Tibial nerve (tissue), 4 donors: ENCODE data around the gene TMEM131L. TPM values are rescaled to one million over a fixed set of nuclear protein-coding genes. Genes with fewer than 3 reads are reported as not detected.

Experiments used
- DNase-seq, 2 donors: peaks; one replicate each; pipeline ENCODE4 v3.0.0-alpha.2; 2019; ENCODE audit warnings: low spot score in 2 of 2
- H3K27ac ChIP-seq, 4 donors: fragments of 200-600 bp; sonication (generic) in 3 of 4; one replicate each; pipeline ENCODE4 v1.5.1; 2017 to 2019; ENCODE audit warnings: mild to moderate bottlenecking in 1 of 4
- H3K27me3 ChIP-seq, 2 donors: fragments of 200-600 bp; sonication (generic) in 1 of 2; one replicate each; pipeline versions ENCODE4 v1.5.1 to v1.6.0; 2017 to 2019
- H3K36me3 ChIP-seq, 3 donors: fragments of 200-600 bp; sonication (generic); one replicate each; pipeline ENCODE4 v1.5.1; 2018 to 2019
- H3K4me1 ChIP-seq, 4 donors: fragments of 200-600 bp; sonication (generic) in 3 of 4; one replicate each; pipeline ENCODE4 v1.5.1; 2017 to 2019
- H3K4me3 ChIP-seq, 4 donors: fragments of 200-600 bp; sonication (generic) in 3 of 4; one replicate each; pipeline ENCODE4 v1.5.1; 2017 to 2019; ENCODE audit warnings: mild to moderate bottlenecking in 1 of 4, moderate library complexity in 1 of 4
- H3K9me3 ChIP-seq, 4 donors: fragments of 200-600 bp; sonication (generic) in 3 of 4; one replicate each; pipeline ENCODE4 v1.5.1; 2017 to 2019
- CTCF ChIP-seq, 5 experiments: fragments of 200-600 bp in 3 of 5; fragments of 450-650 bp in 2 of 5; sonication (generic) in 3 of 5; IDR thresholded peaks; one replicate each; pipeline ENCODE4 v1.5.1; 2016 to 2019; ENCODE audit warnings: antibody characterized with exemption in 5 of 5, mild to moderate bottlenecking in 3 of 5, moderate library complexity in 2 of 5
- EP300 ChIP-seq, 2 donors: sonication (generic); formaldehyde crosslinking; IDR thresholded peaks; one replicate each; pipeline ENCODE4 v1.6.1; 2017; ENCODE audit warnings: antibody characterized with exemption in 2 of 2, mild to moderate bottlenecking in 1 of 2
- POLR2A ChIP-seq, 2 donors: fragments of 450-650 bp; IDR thresholded peaks; one replicate each; pipeline ENCODE4 v1.6.1; 2017; ENCODE audit warnings: antibody characterized with exemption in 2 of 2, mild to moderate bottlenecking in 2 of 2, moderate library complexity in 2 of 2
- WGBS, 2 donors: methylation state at CpG; one replicate each; pipeline ENCODE4 v1.1.5; 2018; 5-methylcytosine and 5-hydroxymethylcytosine counted together
- total RNA-seq, 4 donors: library from RNA; depleted of rRNA; stranded (reverse); fragments of >200 nt; gene quantifications; one replicate each; pipeline ENCODE4 v1.1.0, GENCODE V29; 2016

TMEM131L gene
- total RNA-seq, 4 donors from 2014 or later = 8.7 to 19.9 (median 12.1) TPM

- H3K36me3 ChIP-seq = no peaks in the 10 kb centered on the region
- no peak for DNase-seq
- peaks cover 0 to 8% (median 0%) of the 10 kb centered on the region in 4 donors for H3K4me1 ChIP-seq
- no peaks in the 10 kb centered on the region for H3K27me3 ChIP-seq
- 93 to 98% methylated on average over 7 of the region's 7 CpGs for WGBS, 2 donors
- H3K4me3 ChIP-seq = no peak overlapping the region
- H3K27ac ChIP-seq = no peak overlapping the region
- no peak for TF ChIP-seq POLR2A (IDR thresholded peaks at IDR 0.05)
- TF ChIP-seq EP300 (IDR thresholded peaks at IDR 0.05) = no peak
- no peak for TF ChIP-seq CTCF (IDR thresholded peaks at IDR 0.05)
- no peaks in the 10 kb centered on the region for H3K9me3 ChIP-seq
Observed at GRCh38 chr4:153573221-153573620, 107.1 kb downstream of the TMEM131L start.

GRCh38 chr4:153573881-153574802 lies 108.0 kb downstream of the TMEM131L start:
- WGBS, 2 donors = 70 to 73% methylated on average over 4 of the region's 4 CpGs
- H3K27me3 ChIP-seq = no peaks in the 10 kb centered on the region
- peaks cover 0 to 8% (median 0%) of the 10 kb centered on the region in 4 donors for H3K4me1 ChIP-seq
- DNase-seq = peak; percentile 31 to 72
- peak; percentile 34 to 71 (median 51) for TF ChIP-seq CTCF (IDR thresholded peaks at IDR 0.05)
- no peak for TF ChIP-seq EP300 (IDR thresholded peaks at IDR 0.05)
- TF ChIP-seq POLR2A (IDR thresholded peaks at IDR 0.05) = no peak
- no peaks in the 10 kb centered on the region for H3K36me3 ChIP-seq
- H3K4me3 ChIP-seq = no peak overlapping the region
- H3K9me3 ChIP-seq = no peaks in the 10 kb centered on the region
- no peak overlapping the region for H3K27ac ChIP-seq

GRCh38 chr4:153576443-153576774 lies 110.2 kb downstream of the TMEM131L start:
- no peak for DNase-seq
- Histone ChIP-seq H3K36me3 (no peaks in the 10 kb centered on the region), H3K27ac (no peak overlapping the region), H3K27me3 (no peaks in the 10 kb centered on the region), H3K4me3 (no peak overlapping the region), H3K4me1 (peaks cover 0 to 8% (median 0%) of the 10 kb centered on the region in 4 donors), H3K9me3 (no peaks in the 10 kb centered on the region)
- TF ChIP-seq CTCF (IDR thresholded peaks at IDR 0.05) = no peak
- TF ChIP-seq EP300 (IDR thresholded peaks at IDR 0.05) = no peak
- no peak for TF ChIP-seq POLR2A (IDR thresholded peaks at IDR 0.05)
- WGBS, 2 donors = 43 to 49% methylated on average over 2 of the region's 2 CpGs

GRCh38 chr4:153577053-153577452 lies 110.9 kb downstream of the TMEM131L start:
- 82 to 84% methylated on average over 5 of the region's 5 CpGs for WGBS, 2 donors
- no peak overlapping the region for H3K27ac ChIP-seq
- no peaks in the 10 kb centered on the region for H3K27me3 ChIP-seq
- H3K36me3 ChIP-seq = no peaks in the 10 kb centered on the region
- peaks cover 0 to 8% (median 0%) of the 10 kb centered on the region in 4 donors for H3K4me1 ChIP-seq
- TF ChIP-seq CTCF (IDR thresholded peaks at IDR 0.05) (no peak), POLR2A (IDR thresholded peaks at IDR 0.05) (no peak), EP300 (IDR thresholded peaks at IDR 0.05) (no peak)
- no peak for DNase-seq
- H3K9me3 ChIP-seq = no peaks in the 10 kb centered on the region
- H3K4me3 ChIP-seq = no peak overlapping the region

- 91 to 95% methylated on average over 4 of the region's 4 CpGs for WGBS, 2 donors
- DNase-seq = no peak
- Histone ChIP-seq H3K9me3 (no peaks in the 10 kb centered on the region), H3K4me1 (peaks cover 0 to 6% (median 0%) of the 10 kb centered on the region in 4 donors), H3K4me3 (no peak overlapping the region), H3K36me3 (no peaks in the 10 kb centered on the region), H3K27me3 (no peaks in the 10 kb centered on the region), H3K27ac (no peak overlapping the region)
- TF ChIP-seq POLR2A (IDR thresholded peaks at IDR 0.05) = no peak
- no peak for TF ChIP-seq EP300 (IDR thresholded peaks at IDR 0.05)
- no peak for TF ChIP-seq CTCF (IDR thresholded peaks at IDR 0.05)
Observed at GRCh38 chr4:153579410-153579809, 113.2 kb downstream of the TMEM131L start.
